SH-SY5Y (cell line): ENCODE measurements around the gene BRPF3.

ENCODE experiments used
- GATA2 ChIP-seq: IDR thresholded peaks from 2 replicates; pipeline ENCODE4 v1.6.1; 2011; ENCODE audit warnings: mild to moderate bottlenecking, low read depth, low read length
- GATA3 ChIP-seq: IDR thresholded peaks from 2 replicates; pipeline ENCODE4 v1.6.1; 2011; ENCODE audit warnings: low read depth, mild to moderate bottlenecking, low read length, moderate library complexity

The BRPF3 gene

DNA sequence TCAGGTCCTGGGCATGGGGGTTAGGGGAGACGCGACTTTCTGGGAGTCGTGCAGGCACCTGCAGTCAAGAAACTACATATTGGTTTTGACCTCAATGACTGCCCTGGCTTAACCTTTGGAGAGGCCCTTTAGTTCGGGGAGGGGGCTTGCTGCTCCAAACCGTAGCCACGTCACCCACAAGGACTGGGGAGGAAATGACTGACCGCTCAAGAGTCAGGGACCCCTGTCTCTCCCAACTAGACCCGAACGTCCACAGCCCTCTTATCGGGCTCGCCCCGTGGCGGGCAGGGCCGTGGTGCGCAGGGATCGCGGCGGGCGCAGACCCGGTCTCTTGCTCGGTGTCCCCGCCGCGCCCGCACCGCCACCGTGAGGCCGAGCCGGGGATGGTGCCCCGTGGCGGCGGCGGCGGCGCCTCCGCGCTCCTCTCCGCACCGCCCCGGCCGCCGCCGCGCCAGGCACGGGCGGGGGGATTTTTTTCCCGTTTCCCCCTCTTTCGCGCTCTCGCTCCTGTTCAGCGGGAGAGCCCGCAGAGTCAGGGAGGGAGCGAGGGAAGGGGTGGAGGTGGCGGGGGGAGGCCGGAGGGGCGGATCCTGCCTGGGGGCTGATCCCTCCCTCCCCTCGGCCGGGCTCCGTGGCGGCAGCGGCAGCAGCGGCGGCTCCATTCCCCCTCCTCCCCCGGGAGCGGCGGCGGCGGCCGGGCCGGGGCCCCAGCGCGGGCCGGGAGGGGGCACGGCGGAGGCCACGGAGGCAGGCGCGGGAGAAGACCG, at the start of gene BRPF3:
Gene BRPF3 (plus strand): TSS at position 632 of the 767 bp plus-strand sequence. CDS start 3,579 bp downstream, outside the sequence.
- TF ChIP-seq GATA2: peak; percentile 24; the same call in 1 of the 2 replicates
- TF ChIP-seq GATA3: no peak

DNA sequence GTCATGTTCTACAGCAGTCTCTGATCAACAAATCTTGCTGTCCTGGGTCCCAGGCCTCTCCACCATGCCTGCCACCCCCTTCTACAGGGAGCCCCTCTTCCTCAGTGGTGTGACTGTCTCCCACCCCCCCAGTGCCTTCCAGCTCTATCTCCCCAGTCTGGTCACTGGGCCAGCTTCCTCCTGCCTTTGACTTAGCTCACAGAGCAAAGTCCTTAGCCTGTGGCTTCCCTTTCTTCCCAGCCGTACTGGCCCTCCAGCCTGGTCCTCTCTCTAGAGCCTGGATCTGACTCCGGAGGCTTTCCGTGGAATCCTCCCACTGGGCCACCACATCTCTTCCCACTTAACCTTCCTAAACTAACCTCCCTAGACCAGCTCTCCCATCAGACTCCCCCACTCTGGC, 49.2 kb upstream of the BRPF3 start:
- TF ChIP-seq GATA2 (no peak), GATA3 (no peak)

DNA sequence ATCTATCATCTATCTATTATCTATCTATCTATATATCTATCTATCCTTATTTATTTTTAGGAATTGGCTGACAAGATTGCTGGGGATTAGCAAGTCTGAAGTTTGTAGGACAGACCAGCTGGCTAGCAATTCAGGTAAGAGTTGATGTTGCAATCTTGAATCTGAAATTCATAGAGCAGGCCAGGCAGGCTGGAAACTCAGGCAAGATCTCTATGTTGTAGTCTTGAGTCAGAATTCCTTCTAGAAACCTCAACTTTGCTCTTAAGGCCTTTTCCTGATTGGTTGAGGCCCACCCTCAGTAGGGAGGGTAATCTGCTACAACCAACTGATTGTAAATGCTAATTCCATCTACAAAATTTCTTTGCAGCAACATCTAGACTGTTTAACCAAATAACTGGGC, 47.1 kb upstream of the BRPF3 start:
- no peak for TF ChIP-seq GATA3
- no peak for TF ChIP-seq GATA2

DNA sequence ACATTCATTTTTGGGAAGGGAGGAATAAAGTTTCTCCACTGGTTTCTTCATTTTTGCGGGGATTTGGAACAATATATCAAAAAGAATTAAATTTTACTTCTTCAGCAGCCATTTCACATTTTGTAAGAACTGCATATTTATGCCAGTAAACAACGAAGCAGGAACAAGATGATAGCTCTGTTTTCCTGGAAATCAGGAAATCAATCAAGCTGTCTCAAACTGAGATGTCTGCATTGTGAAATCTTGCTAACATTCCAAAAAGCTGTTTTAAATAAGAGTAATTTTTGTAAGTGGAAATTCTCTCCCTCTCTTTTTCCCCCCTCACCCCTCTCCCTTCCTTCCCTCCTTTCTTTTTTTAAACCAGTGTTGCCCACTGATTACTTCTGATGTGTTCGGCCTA, 46.3 kb upstream of the BRPF3 start:
- TF ChIP-seq GATA2 (no peak), GATA3 (no peak)

DNA sequence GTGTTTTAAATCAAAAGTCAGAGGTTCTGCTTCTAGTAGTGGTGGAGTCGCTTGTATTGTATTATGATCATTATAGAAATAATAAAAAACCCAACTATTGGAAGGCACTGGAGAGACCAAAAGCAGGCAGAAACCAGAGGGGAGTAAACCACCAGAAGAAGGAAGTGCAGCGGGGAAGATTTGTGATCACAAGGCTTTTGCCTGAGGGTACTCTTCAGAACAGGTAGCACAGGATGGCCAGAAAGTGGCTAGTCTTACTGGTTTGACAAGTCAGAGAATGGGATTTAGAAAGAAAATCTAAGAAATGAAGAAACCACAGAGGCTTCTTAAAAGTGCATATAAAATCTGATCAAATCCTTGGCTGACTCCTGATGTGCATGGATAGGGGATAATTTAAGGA, 42.3 kb upstream of the BRPF3 start:
- TF ChIP-seq GATA2: no peak
- TF ChIP-seq GATA3: no peak

DNA sequence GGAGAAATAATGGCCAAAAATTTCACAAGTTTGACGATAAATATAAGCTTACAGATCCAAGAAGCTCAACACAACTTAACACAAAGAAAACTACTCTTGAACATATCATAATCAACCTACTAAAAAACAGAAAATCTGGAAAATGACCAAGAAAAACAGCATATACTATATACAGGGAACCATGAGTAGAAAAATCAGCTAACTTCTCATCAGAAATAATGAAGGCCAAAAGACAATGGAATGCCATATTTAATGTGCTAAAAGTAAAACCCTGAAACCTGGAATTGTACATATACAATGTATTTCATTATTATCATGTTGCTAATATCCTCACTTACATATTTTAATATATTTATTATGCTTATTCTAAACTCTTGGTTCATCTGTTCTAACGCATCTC, 40.9 kb upstream of the BRPF3 start:
- TF ChIP-seq GATA2: no peak
- no peak for TF ChIP-seq GATA3

DNA sequence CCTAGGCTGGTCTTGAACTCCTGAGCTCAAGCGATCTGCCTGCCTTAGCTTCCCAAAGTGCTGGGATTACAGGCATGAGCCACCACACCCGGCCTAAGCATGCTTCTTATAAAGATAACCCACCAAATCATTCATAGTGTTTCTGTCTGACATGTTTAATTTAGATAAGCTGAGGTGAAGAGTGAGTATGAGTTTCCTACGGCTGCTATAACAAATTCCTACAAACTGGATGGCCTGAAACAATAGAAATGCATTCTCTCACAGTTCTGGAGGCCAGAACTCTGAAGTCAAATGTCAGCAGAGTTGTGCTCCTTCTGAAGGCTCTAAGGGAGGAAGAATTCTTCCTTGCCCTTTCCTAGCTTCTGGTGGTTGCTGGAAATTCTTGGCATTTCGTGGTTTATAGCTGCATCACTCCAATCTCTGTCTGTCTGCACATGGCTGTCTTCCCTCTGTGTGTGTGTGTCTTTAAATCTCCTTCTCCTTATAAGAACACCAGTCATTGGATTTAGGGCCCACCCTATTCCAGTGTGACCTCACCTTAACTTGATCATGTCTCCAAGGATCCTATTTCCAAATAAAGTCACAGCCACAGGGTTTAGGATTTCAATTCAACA, 36.3 kb upstream of the BRPF3 start:
- TF ChIP-seq GATA2 (no peak), GATA3 (no peak)

DNA sequence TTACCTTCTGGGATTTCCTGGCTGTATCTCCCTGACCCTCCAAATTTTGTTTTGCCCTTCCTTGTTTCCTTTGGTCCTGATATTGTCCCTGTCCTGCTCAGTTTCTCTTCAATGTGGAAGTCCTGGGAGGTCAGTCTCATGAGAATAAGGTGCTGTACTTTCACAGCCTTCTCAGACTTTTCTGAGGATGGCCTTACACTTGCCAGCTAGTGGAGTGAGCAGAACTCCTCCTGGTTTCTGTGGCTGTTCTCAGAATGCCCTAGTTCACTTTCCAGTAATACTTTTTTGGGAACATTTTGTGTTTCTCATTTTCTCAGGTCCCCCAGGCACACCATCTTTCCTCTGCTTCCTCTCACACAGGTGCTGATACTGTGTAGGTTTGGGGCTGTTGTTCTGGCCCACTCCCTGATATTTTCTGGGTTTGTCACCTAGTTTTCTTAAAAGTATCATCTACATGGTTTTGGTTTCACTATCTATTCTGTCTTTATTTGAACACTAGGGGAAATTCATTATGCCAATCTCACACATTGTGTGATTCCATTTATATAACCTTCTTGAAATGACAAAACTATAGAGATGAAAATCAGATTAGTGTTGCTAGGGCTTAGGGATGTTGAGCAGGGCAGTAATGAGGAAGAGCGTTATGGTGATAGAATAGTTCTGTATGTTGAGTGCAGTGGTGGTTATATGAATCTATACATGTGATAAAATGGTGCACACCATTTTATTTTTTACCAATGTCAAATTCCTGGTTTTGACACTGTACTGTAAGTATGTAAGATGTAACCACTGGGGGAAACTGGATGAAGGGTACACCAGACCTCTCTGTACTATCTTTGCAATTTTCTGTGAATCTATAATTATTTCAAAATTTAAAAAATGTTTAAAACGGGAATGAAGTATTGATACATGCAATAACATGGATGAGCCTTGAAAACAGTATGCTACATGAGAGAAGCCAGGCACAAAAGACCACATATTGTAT, 27.2 kb upstream of the BRPF3 start:
- TF ChIP-seq GATA3: no peak
- TF ChIP-seq GATA2: no peak

DNA sequence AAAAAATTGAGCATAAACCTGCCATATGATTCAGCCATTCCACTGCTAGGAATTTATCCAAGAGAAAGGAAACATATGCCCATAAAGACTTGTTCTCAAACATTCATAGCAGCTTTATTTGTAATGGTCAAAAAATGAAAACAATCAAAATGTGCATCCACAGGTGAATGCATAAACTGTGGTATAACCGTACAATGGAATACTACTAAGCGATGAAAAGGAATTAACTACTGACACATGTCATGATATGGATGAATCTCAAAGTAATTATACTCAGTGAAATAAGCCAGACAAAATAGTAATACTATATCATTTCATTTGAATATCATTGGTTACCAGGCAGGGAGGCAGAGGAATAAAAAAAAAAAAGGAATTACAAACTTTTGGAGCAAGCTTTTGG, 25.8 kb upstream of the BRPF3 start:
- no peak for TF ChIP-seq GATA3
- TF ChIP-seq GATA2: no peak

DNA sequence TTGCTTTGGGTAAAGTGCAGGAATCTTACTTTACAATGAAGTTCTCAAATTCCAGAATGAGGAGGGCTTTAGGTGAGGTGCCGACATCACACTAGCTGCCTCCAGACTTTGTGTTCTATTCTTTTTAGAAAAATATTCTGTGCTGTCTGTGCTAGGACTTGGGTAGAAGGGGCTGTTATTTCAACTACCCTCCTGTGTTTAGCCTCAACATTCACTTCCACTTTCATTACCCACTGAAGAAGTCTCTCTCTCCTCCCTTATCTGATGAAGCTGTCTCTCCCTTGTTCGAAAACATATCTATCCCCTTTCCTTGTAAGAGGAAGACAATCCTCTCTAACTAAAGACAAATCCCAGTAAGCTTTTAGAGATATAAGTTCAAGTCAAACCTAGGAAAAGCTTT, 25.0 kb upstream of the BRPF3 start:
- TF ChIP-seq GATA2 (no peak), GATA3 (no peak)

DNA sequence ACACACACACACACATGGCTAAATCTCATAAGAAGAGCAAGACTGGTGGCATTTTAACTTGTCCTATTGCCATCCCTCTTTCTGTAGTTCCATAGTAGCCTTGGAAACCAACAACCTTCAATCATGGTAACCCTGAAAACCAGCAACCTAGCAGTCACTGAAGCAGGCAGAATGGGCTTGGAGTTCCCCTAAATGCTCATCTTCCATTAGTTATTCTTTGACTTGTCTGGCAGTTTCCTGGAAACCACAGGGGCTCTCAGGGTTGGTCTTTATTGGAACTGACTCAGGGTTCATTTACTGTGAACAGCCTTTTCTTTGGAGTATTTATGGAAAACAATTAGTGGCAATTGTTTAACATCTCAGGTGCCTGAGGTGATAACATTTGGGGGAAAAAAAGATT, 19.4 kb upstream of the BRPF3 start:
- no peak for TF ChIP-seq GATA2
- TF ChIP-seq GATA3: no peak

DNA sequence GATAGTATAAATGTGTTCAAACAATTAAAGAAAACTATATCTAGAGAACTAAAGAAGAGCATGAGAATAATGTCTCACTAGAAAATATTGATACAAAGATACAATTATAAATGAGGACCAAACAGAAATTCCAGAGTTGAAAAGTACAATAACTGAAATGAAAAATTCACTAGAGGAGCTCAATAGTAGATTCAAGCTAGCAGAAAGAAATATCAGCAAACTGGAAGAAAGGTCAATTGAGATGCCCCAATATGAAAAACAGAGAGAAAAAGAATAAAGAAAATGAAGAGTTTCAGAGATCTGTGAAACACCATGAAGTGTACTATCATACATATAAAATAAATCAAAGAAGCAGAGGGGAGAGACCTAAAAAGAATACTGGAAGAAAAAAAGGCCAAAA, 18.0 kb upstream of the BRPF3 start:
- no peak for TF ChIP-seq GATA2
- no peak for TF ChIP-seq GATA3

DNA sequence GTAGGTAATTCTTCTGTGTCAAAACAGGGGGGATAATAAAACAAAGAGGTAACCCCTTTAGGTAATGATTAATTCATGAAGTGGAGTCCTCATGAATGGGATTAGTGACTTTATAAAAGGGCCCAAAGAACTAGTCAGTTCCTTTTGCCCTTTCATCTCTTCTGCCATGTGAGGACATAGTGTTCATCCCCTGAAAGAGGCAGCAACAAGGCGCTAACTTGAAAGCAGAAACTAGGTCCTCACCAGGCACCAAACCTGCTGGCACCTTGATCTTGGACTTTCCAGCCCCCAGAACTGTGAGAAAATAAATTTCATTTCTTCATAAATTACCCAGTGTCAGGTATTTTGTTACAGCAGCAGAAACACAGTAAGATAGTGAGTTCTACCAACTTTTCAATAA, 16.4 kb upstream of the BRPF3 start:
- TF ChIP-seq GATA3 (no peak), GATA2 (no peak)

DNA sequence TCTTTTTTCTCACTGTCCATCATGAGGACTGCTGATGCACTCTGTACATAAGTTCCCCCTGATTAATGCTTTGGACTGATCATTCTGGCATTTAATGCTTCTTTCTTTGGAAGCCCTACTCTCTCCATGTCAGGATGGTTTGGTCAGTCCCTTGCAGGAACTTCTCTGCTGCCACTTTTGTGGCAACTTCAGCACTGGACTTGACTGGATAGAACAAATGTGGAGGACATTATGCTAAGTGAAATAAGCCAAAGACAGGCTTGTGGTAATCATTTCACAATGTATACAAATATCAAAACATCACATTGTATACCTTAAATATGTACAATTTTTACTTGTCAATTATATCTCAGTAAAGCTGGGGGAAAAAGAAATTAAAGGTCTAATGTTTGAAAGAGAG, 12.2 kb upstream of the BRPF3 start:
- no peak for TF ChIP-seq GATA2
- no peak for TF ChIP-seq GATA3
